IMR-90 (cell line): ENCODE results near the gene CCDC177. TPM values are rescaled to one million over a fixed set of nuclear protein-coding genes. Genes with fewer than 3 reads are reported as not detected.

Experiments
- ATAC-seq: fragments of 200-7000 bp; cut with Tn5 transposase; 2 replicates; pipeline ENCODE4 v1.9.1; 2020; ENCODE audit warnings: low read depth, mild to moderate bottlenecking, moderate library complexity
- BruUV-seq: library from RNA; stranded (reverse); fragments of 400-500 nt; replicated peaks from 2 replicates; lab custom pipeline; 2021; lab: Mats Ljungman, UMichigan
- CTCF ChIA-PET: fragments of 300-600 bp; formaldehyde crosslinking; extraction: SDS; loops from one replicate; lab custom pipeline; 2021; ENCODE audit warnings: antibody characterized with exemption; lab: Yijun Ruan, JAX
- POLR2A ChIA-PET: fragments of 300-600 bp; sonication (Branson Sonifier 250); formaldehyde crosslinking; loops from one replicate; lab custom pipeline; 2022; ENCODE audit warnings: antibody characterized with exemption; ENCODE audit not compliant: unreplicated experiment; lab: Charles Lee
- DNase-seq: peaks from one replicate; pipeline ENCODE4 v3.0.0; 2013
- H2AFZ ChIP-seq: replicated peaks from 2 replicates; pipeline ENCODE3; 2013; ENCODE audit warnings: low read length, mild to moderate bottlenecking; ENCODE audit not compliant: poor library complexity
- H2AK5ac ChIP-seq: 2 replicates; pipeline ENCODE4 v1.6.1; 2013; ENCODE audit warnings: low read depth, low read length, inconsistent platforms
- H2AK9ac ChIP-seq: replicated peaks from 2 replicates; pipeline ENCODE3; 2013; ENCODE audit warnings: mild to moderate bottlenecking, low read depth, low read length, moderate library complexity; ENCODE audit not compliant: poor library complexity
- H2BK120ac ChIP-seq: 2 replicates; pipeline ENCODE4 v1.6.1; 2013; ENCODE audit warnings: low read depth, low read length, inconsistent platforms
- H2BK15ac ChIP-seq: 3 replicates; pipeline ENCODE4 v1.6.1; 2013; ENCODE audit warnings: low read depth, low read length, inconsistent platforms
- H2BK20ac ChIP-seq: 2 replicates; pipeline ENCODE4 v1.6.1; 2013; ENCODE audit warnings: low read depth, mild to moderate bottlenecking, inconsistent platforms, low read length, moderate library complexity
- H2BK5ac ChIP-seq: 2 replicates; pipeline ENCODE4 v1.6.1; 2013; ENCODE audit warnings: mild to moderate bottlenecking, low read depth, low read length, inconsistent platforms; ENCODE audit not compliant: poor library complexity, severe bottlenecking
- H3K14ac ChIP-seq: replicated peaks from 2 replicates; pipeline ENCODE4 v1.6.1; 2013; ENCODE audit warnings: low read depth, low read length, inconsistent platforms
- H3K18ac ChIP-seq: 2 replicates; pipeline ENCODE4 v1.6.1; 2013; ENCODE audit warnings: low read depth, low read length, control low read depth
- H3K23ac ChIP-seq: 2 replicates; pipeline ENCODE4 v1.6.1; 2013; ENCODE audit warnings: low read depth, low read length, inconsistent platforms
- H3K27ac ChIP-seq: 2 replicates; pipeline ENCODE4 v1.5.1; 2013; ENCODE audit warnings: mild to moderate bottlenecking, control low read depth, low read length; ENCODE audit not compliant: insufficient read depth
- H3K27me3 ChIP-seq: 2 replicates; pipeline ENCODE4 v1.6.1; 2013; ENCODE audit warnings: low read length; ENCODE audit not compliant: control insufficient read depth, insufficient read depth
- H3K36me3 ChIP-seq: 2 replicates; pipeline ENCODE4 v1.6.1; 2013; ENCODE audit warnings: low read length, mixed read lengths; ENCODE audit not compliant: control insufficient read depth, insufficient read depth
- H3K4ac ChIP-seq: 2 replicates; pipeline ENCODE4 v1.6.1; 2013; ENCODE audit warnings: low read depth, low read length, inconsistent platforms
- H3K4me1 ChIP-seq: 2 replicates; pipeline ENCODE4 v1.6.1; 2013; ENCODE audit warnings: low read length, mixed read lengths; ENCODE audit not compliant: control insufficient read depth, insufficient read depth
- H3K4me2 ChIP-seq: 2 replicates; pipeline ENCODE4 v1.6.1; 2013; ENCODE audit warnings: low read depth, mild to moderate bottlenecking, control low read depth, low read length, moderate library complexity
- H3K4me3 ChIP-seq: 2 replicates; pipeline ENCODE4 v1.5.1; 2013; ENCODE audit warnings: low read depth, mild to moderate bottlenecking, control low read depth, low read length, moderate library complexity; ENCODE audit not compliant: insufficient read depth
- H3K56ac ChIP-seq: 2 replicates; pipeline ENCODE4 v1.6.1; 2013; ENCODE audit warnings: low read length, inconsistent platforms; ENCODE audit not compliant: insufficient read depth; ENCODE audit errors: extremely low read depth
- H3K79me1 ChIP-seq, 2 experiments: 2 replicates each; pipeline ENCODE4 v1.6.1; 2013; ENCODE audit warnings: low read length in 2 of 2, inconsistent platforms in 1 of 2, low read depth in 1 of 2
- H3K9ac ChIP-seq: 2 replicates; pipeline ENCODE4 v1.6.1; 2013; ENCODE audit warnings: low read depth, low read length, control low read depth
- H3K9me1 ChIP-seq: 2 replicates; pipeline ENCODE4 v1.6.1; 2013; ENCODE audit warnings: low read length, inconsistent platforms; ENCODE audit not compliant: insufficient read depth
- H3K9me3 ChIP-seq: 2 replicates; pipeline ENCODE4 v1.6.1; 2013; ENCODE audit warnings: low read length; ENCODE audit not compliant: control insufficient read depth, insufficient read depth
- H4K20me1 ChIP-seq: 2 replicates; pipeline ENCODE4 v1.6.1; 2013; ENCODE audit warnings: low read length, inconsistent platforms; ENCODE audit not compliant: insufficient read depth
- H4K5ac ChIP-seq: 2 replicates; pipeline ENCODE4 v1.6.1; 2013; ENCODE audit warnings: mild to moderate bottlenecking, low read depth, low read length, control low read depth
- H4K8ac ChIP-seq, 2 experiments: 2 replicates each; pipeline ENCODE4 v1.6.1; 2013; ENCODE audit warnings: low read depth in 2 of 2, low read length in 2 of 2, control low read depth in 1 of 2, inconsistent platforms in 1 of 2
- H4K91ac ChIP-seq: 2 replicates; pipeline ENCODE4 v1.6.1; 2013; ENCODE audit warnings: low read depth, low read length, inconsistent platforms; ENCODE audit not compliant: insufficient read depth
- BHLHE40 ChIP-seq: fragments of 150-350 bp; IDR thresholded peaks from 2 replicates; pipeline ENCODE4 v1.6.1; 2016; ENCODE audit warnings: mild to moderate bottlenecking, low read depth, low read length
- CEBPB ChIP-seq: IDR thresholded peaks from 2 replicates; pipeline ENCODE4 v1.6.1; 2012; ENCODE audit warnings: low read depth, low read length, improper control_type of control experiment
- CHD1 ChIP-seq: IDR thresholded peaks from 2 replicates; pipeline ENCODE4 v1.6.1; 2012; ENCODE audit warnings: low read depth, low read length, improper control_type of control experiment
- CTCF ChIP-seq: conservative IDR thresholded peaks from 2 replicates; pipeline ENCODE4 v1.5.1; 2012; ENCODE audit warnings: mild to moderate bottlenecking, low read depth, low read length, improper control_type of control experiment
- ELK1 ChIP-seq: fragments of 150-350 bp; IDR thresholded peaks from 2 replicates; pipeline ENCODE4 v1.6.1; 2016; ENCODE audit warnings: low read depth, mild to moderate bottlenecking, low read length, moderate library complexity, borderline replicate concordance
- MAFK ChIP-seq: IDR thresholded peaks from 2 replicates; pipeline ENCODE4 v1.6.1; 2012; ENCODE audit warnings: low read depth, low read length, improper control_type of control experiment
- MAZ ChIP-seq: IDR thresholded peaks from 2 replicates; pipeline ENCODE4 v1.6.1; 2012; ENCODE audit warnings: low read depth, mild to moderate bottlenecking, low read length, improper control_type of control experiment, moderate library complexity, borderline replicate concordance
- MXI1 ChIP-seq: IDR thresholded peaks from 2 replicates; pipeline ENCODE4 v1.6.1; 2012; ENCODE audit warnings: low read depth, mild to moderate bottlenecking, low read length, moderate library complexity, borderline replicate concordance
- NFE2L2 ChIP-seq: fragments of 150-350 bp; IDR thresholded peaks from 2 replicates; pipeline ENCODE4 v1.6.1; 2016; ENCODE audit warnings: low read depth, mild to moderate bottlenecking, low read length
- POLR2A ChIP-seq: IDR thresholded peaks from 2 replicates; pipeline ENCODE4 v1.6.1; 2012; ENCODE audit warnings: mild to moderate bottlenecking, low read depth, low read length
- RAD21 ChIP-seq: IDR thresholded peaks from 2 replicates; pipeline ENCODE4 v1.6.1; 2012; ENCODE audit warnings: low read length, improper control_type of control experiment
- RCOR1 ChIP-seq: IDR thresholded peaks from 2 replicates; pipeline ENCODE4 v1.6.1; 2012; ENCODE audit warnings: mild to moderate bottlenecking, low read length, improper control_type of control experiment; ENCODE audit not compliant: insufficient replicate concordance
- RFX5 ChIP-seq: IDR thresholded peaks from 2 replicates; pipeline ENCODE4 v1.8.0; 2012; ENCODE audit warnings: low read depth, mild to moderate bottlenecking, low read length, moderate library complexity
- SMC3 ChIP-seq: fragments of 150-350 bp; IDR thresholded peaks from 2 replicates; pipeline ENCODE4 v1.6.1; 2016; ENCODE audit warnings: low read depth, mild to moderate bottlenecking, antibody characterized with exemption, low read length, moderate library complexity
- WGBS, 2 experiments: methylation state at CpG; one replicate each; pipeline versions ENCODE4 v1.1.5 to v1.1.7; 2013; ENCODE audit warnings: missing lambda C conversion rate in 2 of 2; ENCODE audit not compliant: insufficient read length in 1 of 2; ENCODE audit errors: extremely low coverage in 2 of 2; 5-methylcytosine and 5-hydroxymethylcytosine counted together
- dilution Hi-C: fragments of 300-500 bp; cut with HindIII; formaldehyde crosslinking; loops from one replicate; pipeline ENCODE4 v1.14.3; 2018; ENCODE audit warnings: low sequenced_read_pairs; ENCODE audit not compliant: unreplicated experiment
- in situ Hi-C: fragments of 300-500 bp; cut with MboI; formaldehyde crosslinking; loops from 3 replicates; pipeline ENCODE4 v1.14.3; 2019; ENCODE audit warnings: low sequenced_read_pairs, inconsistent platforms, mixed read lengths
- intact Hi-C: fragments of 100-400 bp; cut with micrococcal nuclease; formaldehyde crosslinking; loops from 2 replicates; pipeline ENCODE4 v1.10.0; 2022
- polyA plus RNA-seq, 3 experiments: library from polyadenylated mRNA; depleted of rRNA; stranded (reverse); fragments of >200 nt; gene quantifications; 2 replicates each; pipeline ENCODE4 v1.2.3, GENCODE V29; 2012; ENCODE audit warnings: low replicate concordance in 1 of 3
- total RNA-seq: library from RNA; depleted of rRNA; stranded (reverse); fragments of >200 nt; gene quantifications from 2 replicates; pipeline ENCODE4 v1.2.3, GENCODE V29; 2012
- TF ChIP-seq, protein P1 (sequence below): fragments of 150-350 bp; IDR thresholded peaks from 2 replicates; pipeline ENCODE4 v1.6.1; 2017; ENCODE audit warnings: mild to moderate bottlenecking, antibody characterized with exemption, low read length, low read depth

The CCDC177 gene
- total and polyA plus RNA-seq, 2 of the 4 experiments (the other 2 are of a cell fraction) = not detected

DNA sequence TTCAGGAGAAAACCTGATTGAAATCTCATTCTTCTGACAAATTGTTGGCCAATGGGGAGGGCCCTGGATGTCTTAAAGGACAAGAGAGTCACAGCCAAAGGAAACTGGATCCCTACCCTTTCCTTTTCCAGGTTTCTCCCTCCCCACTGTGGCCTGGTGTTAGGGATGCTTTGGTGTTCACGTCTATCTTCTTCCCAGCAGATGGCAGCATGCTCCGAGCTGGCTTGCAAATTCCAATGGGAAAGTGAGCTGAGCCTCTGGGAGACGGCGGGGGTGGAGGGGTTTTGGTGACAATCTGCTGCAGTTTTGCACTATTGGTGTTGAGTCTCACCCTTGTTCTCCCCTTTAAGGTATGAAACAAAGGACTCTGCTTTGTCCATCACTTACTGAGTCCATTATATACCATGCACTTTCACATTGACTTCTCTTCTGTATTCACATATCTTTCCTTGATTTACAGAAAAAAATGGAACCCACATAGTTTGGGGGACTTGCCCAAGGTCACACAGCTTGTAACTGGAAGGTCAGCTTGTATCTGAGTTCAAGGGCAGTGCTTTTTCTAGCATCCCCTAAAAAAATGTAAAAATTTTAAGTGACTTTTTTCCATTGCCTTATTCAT lies 39.3 kb downstream of the CCDC177 start:
- Histone ChIP-seq H3K56ac (no peak overlapping the region), H2BK15ac (no peak overlapping the region), H3K9ac (no peak overlapping the region), H2BK120ac (no peak overlapping the region), H2BK5ac (no peak overlapping the region), H3K14ac (no peak overlapping the region), H2AK5ac (no peak overlapping the region), H2AK9ac (no peak overlapping the region), H3K4me3 (no peak overlapping the region), H3K9me1 (no peaks in the 10 kb centered on the region), H3K27me3 (peaks cover 35% of the 10 kb centered on the region), H3K9me3 (peaks cover 5% of the 10 kb centered on the region; the same call in 1 of the 2 replicates), H3K4me2 (no peak overlapping the region), H3K18ac (no peak overlapping the region), H4K20me1 (no peaks in the 10 kb centered on the region), H3K27ac (no peak overlapping the region), H2AFZ (no peak overlapping the region), H3K23ac (no peak overlapping the region), H3K4ac (no peak overlapping the region), H3K79me1 (no peaks in the 10 kb centered on the region), H4K5ac (no peak overlapping the region), H2BK20ac (no peak overlapping the region), H4K8ac (no peak overlapping the region), H3K36me3 (no peaks in the 10 kb centered on the region), H3K4me1 (no peaks in the 10 kb centered on the region), H4K91ac (no peak overlapping the region)
- ATAC-seq = peak; percentile 93
- POLR2A ChIA-PET = no interaction called here
- no CpG with 5 or more reads among the region's 4 CpGs for WGBS, 2 experiments
- CTCF ChIA-PET = interaction anchor here (0.7 to 1.8 kb wide), 8 partner anchors 11 to 192 kb away, joined by 3 to 7 read pairs (median 4); partner anchors contain the start of gene CCDC177
- TF ChIP-seq, protein P1, sequence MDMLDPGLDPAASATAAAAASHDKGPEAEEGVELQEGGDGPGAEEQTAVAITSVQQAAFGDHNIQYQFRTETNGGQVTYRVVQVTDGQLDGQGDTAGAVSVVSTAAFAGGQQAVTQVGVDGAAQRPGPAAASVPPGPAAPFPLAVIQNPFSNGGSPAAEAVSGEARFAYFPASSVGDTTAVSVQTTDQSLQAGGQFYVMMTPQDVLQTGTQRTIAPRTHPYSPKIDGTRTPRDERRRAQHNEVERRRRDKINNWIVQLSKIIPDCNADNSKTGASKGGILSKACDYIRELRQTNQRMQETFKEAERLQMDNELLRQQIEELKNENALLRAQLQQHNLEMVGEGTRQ = no peak
- TF ChIP-seq RAD21 (peak; percentile 71), SMC3 (peak; percentile 70), NFE2L2 (no peak), CEBPB (no peak), MAFK (no peak), CTCF (peak; percentile 71), BHLHE40 (no peak), ELK1 (no peak), MAZ (peak; percentile 13; the same call in 1 of the 2 replicates), MXI1 (no peak), RFX5 (no peak), POLR2A (no peak), RCOR1 (no peak), CHD1 (no peak)
- in situ Hi-C loops (no loop called here), dilution Hi-C loops (no loop called here), intact Hi-C loops (loop anchor here (1.0 kb wide), 2 partner anchors 39 to 192 kb away; partner anchors contain the start of gene CCDC177)
- no TSS peak for BruUV-seq
- DNase-seq = peak; percentile 50
